ENCODE measurements around the gene NPL. TPM values are rescaled to one million over a fixed set of nuclear protein-coding genes. Genes with fewer than 3 reads are reported as not detected.

The NPL gene
- total RNA-seq, 2 experiments from 2014 or later: 4.6 to 5.9 TPM

- intact Hi-C loops (cut with micrococcal nuclease): no loop called here
- Mint-ChIP-seq H3K9me3 (peaks cover 6% of the 10 kb centered on the region), H3K4me1 (ENCODE audit: low read depth) (peaks cover 11% of the 10 kb centered on the region), H3K27ac (no peak overlapping the region), H3K27me3 (ENCODE audit: low read depth) (peaks cover 7% of the 10 kb centered on the region), H3K36me3 (ENCODE audit: low read depth) (peaks cover 6% of the 10 kb centered on the region), H3K4me3 (no peak overlapping the region)
- DNase-seq: no peak
- CTCF ChIA-PET: interaction anchor here (0.8 to 2.4 kb wide), 3 partner anchors 117 to 175 kb away, joined by 3 to 7 read pairs (median 3); partner anchors contain the start of gene RNASEL
Measured at GRCh38 chr1:182764029-182764727, 25.4 kb upstream of the NPL start.

GRCh38 chr1:182765391-182765790 lies 24.2 kb upstream of the NPL start:
- Mint-ChIP-seq H3K36me3 (ENCODE audit: low read depth) (peaks cover 6% of the 10 kb centered on the region), H3K4me1 (ENCODE audit: low read depth) (peaks cover 11% of the 10 kb centered on the region), H3K27me3 (ENCODE audit: low read depth) (peaks cover 7% of the 10 kb centered on the region), H3K4me3 (no peak overlapping the region), H3K27ac (no peak overlapping the region), H3K9me3 (peaks cover 6% of the 10 kb centered on the region)
- intact Hi-C loops (cut with micrococcal nuclease): no loop called here
- CTCF ChIA-PET: no interaction called here
- no peak for DNase-seq

GRCh38 chr1:182766050-182766449 lies 23.5 kb upstream of the NPL start:
- peaks cover 6% of the 10 kb centered on the region for H3K9me3 Mint-ChIP-seq
- no peak for DNase-seq
- H3K36me3 Mint-ChIP-seq (ENCODE audit: low read depth): peaks cover 6% of the 10 kb centered on the region
- no peak overlapping the region for H3K27ac Mint-ChIP-seq
- peaks cover 8% of the 10 kb centered on the region for H3K4me1 Mint-ChIP-seq (ENCODE audit: low read depth)
- intact Hi-C loops (cut with micrococcal nuclease): no loop called here
- CTCF ChIA-PET: no interaction called here
- no peak overlapping the region for H3K4me3 Mint-ChIP-seq
- peaks cover 7% of the 10 kb centered on the region for H3K27me3 Mint-ChIP-seq (ENCODE audit: low read depth)

GRCh38 chr1:182766881-182767645 lies 22.5 kb upstream of the NPL start:
- Mint-ChIP-seq H3K4me3 (no peak overlapping the region), H3K27me3 (ENCODE audit: low read depth) (peaks cover 7% of the 10 kb centered on the region), H3K36me3 (ENCODE audit: low read depth) (no peaks in the 10 kb centered on the region), H3K9me3 (no peaks in the 10 kb centered on the region), H3K4me1 (ENCODE audit: low read depth) (no peaks in the 10 kb centered on the region), H3K27ac (no peak overlapping the region)
- intact Hi-C loops (cut with micrococcal nuclease): no loop called here
- CTCF ChIA-PET: interaction anchor here (1.7 kb wide), 1 partner anchor 15 kb away, joined by 4 read pairs; no protein-coding TSS in a partner anchor
- DNase-seq: no peak

- H3K9me3 Mint-ChIP-seq: peaks cover under 1% of the 10 kb centered on the region
- DNase-seq: no peak
- H3K36me3 Mint-ChIP-seq (ENCODE audit: low read depth): no peaks in the 10 kb centered on the region
- H3K4me3 Mint-ChIP-seq: no peak overlapping the region
- no peak overlapping the region for H3K27ac Mint-ChIP-seq
- no peaks in the 10 kb centered on the region for H3K4me1 Mint-ChIP-seq (ENCODE audit: low read depth)
- intact Hi-C loops (cut with micrococcal nuclease): no loop called here
- peaks cover 7% of the 10 kb centered on the region for H3K27me3 Mint-ChIP-seq (ENCODE audit: low read depth)
- CTCF ChIA-PET: interaction anchor here (0.6 to 1.7 kb wide), 3 partner anchors 13 to 29 kb away, joined by 4 to 5 read pairs (median 4); no protein-coding TSS in a partner anchor
Measured at GRCh38 chr1:182768963-182769362, 20.6 kb upstream of the NPL start.

GRCh38 chr1:182770232-182770631 lies 19.3 kb upstream of the NPL start:
- DNase-seq: no peak
- intact Hi-C loops (cut with micrococcal nuclease): no loop called here
- Mint-ChIP-seq H3K4me1 (ENCODE audit: low read depth) (no peaks in the 10 kb centered on the region), H3K27ac (no peak overlapping the region), H3K9me3 (peaks cover 1% of the 10 kb centered on the region), H3K4me3 (no peak overlapping the region), H3K36me3 (ENCODE audit: low read depth) (no peaks in the 10 kb centered on the region), H3K27me3 (ENCODE audit: low read depth) (peaks cover 7% of the 10 kb centered on the region)
- CTCF ChIA-PET: interaction anchor here (1.7 kb wide), 1 partner anchor 12 kb away, joined by 4 read pairs; no protein-coding TSS in a partner anchor

- H3K4me1 Mint-ChIP-seq (ENCODE audit: low read depth): no peaks in the 10 kb centered on the region
- H3K36me3 Mint-ChIP-seq (ENCODE audit: low read depth): no peaks in the 10 kb centered on the region
- peaks cover 7% of the 10 kb centered on the region for H3K27me3 Mint-ChIP-seq (ENCODE audit: low read depth)
- peaks cover 1% of the 10 kb centered on the region for H3K9me3 Mint-ChIP-seq
- no peak for DNase-seq
- intact Hi-C loops (cut with micrococcal nuclease): no loop called here
- no peak overlapping the region for H3K27ac Mint-ChIP-seq
- CTCF ChIA-PET: interaction anchor here (2.2 kb wide), 1 partner anchor 171 kb away, joined by 8 read pairs; no protein-coding TSS in a partner anchor
- no peak overlapping the region for H3K4me3 Mint-ChIP-seq
Measured at GRCh38 chr1:182771187-182771984, 18.2 kb upstream of the NPL start.

- intact Hi-C loops (cut with micrococcal nuclease): no loop called here
- CTCF ChIA-PET: no interaction called here
- H3K9me3 Mint-ChIP-seq: peaks cover 1% of the 10 kb centered on the region
- no peak overlapping the region for H3K27ac Mint-ChIP-seq
- H3K4me3 Mint-ChIP-seq: no peak overlapping the region
- H3K4me1 Mint-ChIP-seq (ENCODE audit: low read depth): peaks cover 16% of the 10 kb centered on the region
- peaks cover 7% of the 10 kb centered on the region for H3K27me3 Mint-ChIP-seq (ENCODE audit: low read depth)
- no peaks in the 10 kb centered on the region for H3K36me3 Mint-ChIP-seq (ENCODE audit: low read depth)
- DNase-seq: no peak
Measured at GRCh38 chr1:182777386-182777785, 12.2 kb upstream of the NPL start.

GRCh38 chr1:182778862-182779261 lies 10.7 kb upstream of the NPL start:
- peaks cover 20% of the 10 kb centered on the region for H3K4me1 Mint-ChIP-seq (ENCODE audit: low read depth)
- H3K4me3 Mint-ChIP-seq: no peak overlapping the region
- H3K36me3 Mint-ChIP-seq (ENCODE audit: low read depth): no peaks in the 10 kb centered on the region
- CTCF ChIA-PET: no interaction called here
- no peak for DNase-seq
- H3K9me3 Mint-ChIP-seq: peaks cover 1% of the 10 kb centered on the region
- peaks cover 5% of the 10 kb centered on the region for H3K27me3 Mint-ChIP-seq (ENCODE audit: low read depth)
- intact Hi-C loops (cut with micrococcal nuclease): no loop called here
- H3K27ac Mint-ChIP-seq: no peak overlapping the region

GRCh38 chr1:182779530-182779929 lies 10.0 kb upstream of the NPL start:
- Mint-ChIP-seq H3K4me1 (ENCODE audit: low read depth) (peaks cover 20% of the 10 kb centered on the region), H3K27me3 (ENCODE audit: low read depth) (no peaks in the 10 kb centered on the region), H3K36me3 (ENCODE audit: low read depth) (no peaks in the 10 kb centered on the region), H3K9me3 (no peaks in the 10 kb centered on the region), H3K27ac (no peak overlapping the region), H3K4me3 (no peak overlapping the region)
- intact Hi-C loops (cut with micrococcal nuclease): no loop called here
- CTCF ChIA-PET: interaction anchor here (15.0 kb wide), 1 partner anchor 186 kb away, joined by 797 read pairs; the partner anchor contains the start of genes RGS16 and RNASEL
- DNase-seq: no peak

GRCh38 chr1:182781841-182782586 lies 7.6 kb upstream of the NPL start:
- H3K9me3 Mint-ChIP-seq: no peaks in the 10 kb centered on the region
- H3K36me3 Mint-ChIP-seq (ENCODE audit: low read depth): no peaks in the 10 kb centered on the region
- H3K27ac Mint-ChIP-seq: no peak overlapping the region
- H3K4me3 Mint-ChIP-seq: no peak overlapping the region
- H3K27me3 Mint-ChIP-seq (ENCODE audit: low read depth): no peaks in the 10 kb centered on the region
- DNase-seq: peak; percentile 89
- CTCF ChIA-PET: interaction anchor here (0.6 to 15.0 kb wide), 34 partner anchors 9 to 360 kb away, joined by 3 to 797 read pairs (median 4); partner anchors contain the start of genes RGS16, RGS8 and RNASEL
- intact Hi-C loops (cut with micrococcal nuclease): loop anchor here (1.0 to 2.0 kb wide), 5 partner anchors 65 to 697 kb away; no protein-coding TSS in a partner anchor
- H3K4me1 Mint-ChIP-seq (ENCODE audit: low read depth): peaks cover 18% of the 10 kb centered on the region

Measured in activated naive CD4-positive, alpha-beta T cell treated with anti-CD3 and anti-CD28 coated beads for 36 hours (primary cell).